Measurements from ENCODE around the gene LRRN3. TPM values are rescaled to one million over a fixed set of nuclear protein-coding genes. Genes with fewer than 3 reads are reported as not detected.

Gene LRRN3
- total RNA-seq, 1 experiment from 2014 or later = not detected

DNA sequence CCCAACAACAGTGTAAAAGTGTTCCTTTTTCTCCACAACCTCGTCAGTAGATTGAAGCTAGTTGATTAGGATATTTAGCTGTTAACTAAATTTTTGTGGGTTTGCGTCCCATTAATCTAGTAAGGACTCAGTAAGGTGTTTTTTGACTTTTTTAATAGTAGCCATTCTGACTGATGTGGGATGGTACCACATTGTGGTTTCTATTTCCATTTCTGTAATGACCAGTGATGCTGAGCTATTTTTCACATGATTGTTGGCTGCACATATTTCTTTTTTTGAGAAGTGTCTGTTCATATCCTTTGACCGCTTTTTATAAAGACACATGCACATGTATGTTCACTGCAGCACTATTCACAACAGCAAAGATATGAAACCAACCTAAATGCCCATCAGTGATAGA lies 5.6 kb upstream of the LRRN3 start:
- TF ChIP-seq, protein P1, sequence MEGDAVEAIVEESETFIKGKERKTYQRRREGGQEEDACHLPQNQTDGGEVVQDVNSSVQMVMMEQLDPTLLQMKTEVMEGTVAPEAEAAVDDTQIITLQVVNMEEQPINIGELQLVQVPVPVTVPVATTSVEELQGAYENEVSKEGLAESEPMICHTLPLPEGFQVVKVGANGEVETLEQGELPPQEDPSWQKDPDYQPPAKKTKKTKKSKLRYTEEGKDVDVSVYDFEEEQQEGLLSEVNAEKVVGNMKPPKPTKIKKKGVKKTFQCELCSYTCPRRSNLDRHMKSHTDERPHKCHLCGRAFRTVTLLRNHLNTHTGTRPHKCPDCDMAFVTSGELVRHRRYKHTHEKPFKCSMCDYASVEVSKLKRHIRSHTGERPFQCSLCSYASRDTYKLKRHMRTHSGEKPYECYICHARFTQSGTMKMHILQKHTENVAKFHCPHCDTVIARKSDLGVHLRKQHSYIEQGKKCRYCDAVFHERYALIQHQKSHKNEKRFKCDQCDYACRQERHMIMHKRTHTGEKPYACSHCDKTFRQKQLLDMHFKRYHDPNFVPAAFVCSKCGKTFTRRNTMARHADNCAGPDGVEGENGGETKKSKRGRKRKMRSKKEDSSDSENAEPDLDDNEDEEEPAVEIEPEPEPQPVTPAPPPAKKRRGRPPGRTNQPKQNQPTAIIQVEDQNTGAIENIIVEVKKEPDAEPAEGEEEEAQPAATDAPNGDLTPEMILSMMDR (conservative IDR thresholded peaks at IDR 0.05; ENCODE audit: low read depth, low read length) = no peak
- TF ChIP-seq EZH2 (IDR thresholded peaks at IDR 0.05; ENCODE audit: low read length, unreplicated experiment) (no peak), EZH2phosphoT487 (IDR thresholded peaks at IDR 0.05; ENCODE audit: borderline replicate concordance, low read length) (no peak)
- DNase-seq (no peak), ATAC-seq (no peak)
- Histone ChIP-seq H3K4me1 (ENCODE audit: insufficient read depth, low read length) (no peaks in the 10 kb centered on the region), H3F3A (ENCODE audit: low read length, unreplicated experiment) (no peaks in the 10 kb centered on the region), H4K20me1 (ENCODE audit: low read length) (no peaks in the 10 kb centered on the region), H3K27me3 (ENCODE audit: low read length) (no peaks in the 10 kb centered on the region), H3K79me2 (ENCODE audit: low read length) (no peaks in the 10 kb centered on the region), H3K9me3 (ENCODE audit: low read length) (no peaks in the 10 kb centered on the region), H3K9ac (ENCODE audit: low read length) (no peak overlapping the region), H3K36me3 (ENCODE audit: low read depth, low read length) (no peaks in the 10 kb centered on the region), H3K4me2 (ENCODE audit: low read length) (no peak overlapping the region), H3K9me2 (replicated peaks; ENCODE audit: low read length) (no peaks in the 10 kb centered on the region), H3K27ac (ENCODE audit: low read length) (no peak overlapping the region), H3K4me3 (ENCODE audit: low read length) (no peak overlapping the region), H2AFZ (ENCODE audit: low read length) (no peak overlapping the region)
- BruUV-seq (replicated peaks) = no TSS peak
- ChIA-PET CTCF (no interaction called here), POLR2A (ENCODE audit: unreplicated experiment) (no interaction called here)
- intact Hi-C loops (cut with micrococcal nuclease) = no loop called here

DNA sequence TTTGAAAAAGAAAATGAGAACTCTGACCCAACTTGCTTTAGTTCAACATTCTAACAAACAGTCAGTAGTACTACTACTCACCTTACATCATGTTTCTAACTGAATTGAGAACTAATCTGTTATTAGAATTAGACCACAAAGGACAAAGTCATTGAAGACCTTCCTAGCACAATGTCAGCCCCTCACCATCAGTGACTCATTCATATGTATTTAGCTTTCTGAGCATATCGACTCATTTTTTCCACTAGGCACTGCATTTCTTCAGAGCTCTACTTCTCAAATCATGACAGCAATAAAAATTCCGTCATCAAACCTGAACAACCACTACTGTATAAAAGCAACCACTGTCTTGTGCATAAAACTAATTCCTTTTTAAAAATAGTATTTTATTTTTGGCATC lies 4.4 kb upstream of the LRRN3 start:
- no peaks in the 10 kb centered on the region for H3K9me3 ChIP-seq (ENCODE audit: low read length)
- H4K20me1 ChIP-seq (ENCODE audit: low read length) = no peaks in the 10 kb centered on the region
- ChIA-PET POLR2A (ENCODE audit: unreplicated experiment) (interaction anchor here (0.6 to 0.7 kb wide), 2 partner anchors 298 to 474 kb away, joined by 3 to 9 read pairs; no protein-coding TSS in a partner anchor), CTCF (no interaction called here)
- no TSS peak for BruUV-seq (replicated peaks)
- TF ChIP-seq EZH2phosphoT487 (IDR thresholded peaks at IDR 0.05; ENCODE audit: borderline replicate concordance, low read length) (no peak), EZH2 (IDR thresholded peaks at IDR 0.05; ENCODE audit: low read length, unreplicated experiment) (no peak)
- TF ChIP-seq, protein P1 (conservative IDR thresholded peaks at IDR 0.05; ENCODE audit: low read depth, low read length) = no peak
- no peak overlapping the region for H2AFZ ChIP-seq (ENCODE audit: low read length)
- no peak overlapping the region for H3K4me3 ChIP-seq (ENCODE audit: low read length)
- H3K9me2 ChIP-seq (replicated peaks; ENCODE audit: low read length) = no peaks in the 10 kb centered on the region
- no peaks in the 10 kb centered on the region for H3K79me2 ChIP-seq (ENCODE audit: low read length)
- intact Hi-C loops (cut with micrococcal nuclease) = no loop called here
- DNase-seq (peak; percentile 52), ATAC-seq (no peak)
- no peak overlapping the region for H3K9ac ChIP-seq (ENCODE audit: low read length)
- H3F3A ChIP-seq (ENCODE audit: low read length, unreplicated experiment) = no peaks in the 10 kb centered on the region
- H3K27me3 ChIP-seq (ENCODE audit: low read length) = no peaks in the 10 kb centered on the region
- H3K4me1 ChIP-seq (ENCODE audit: insufficient read depth, low read length) = no peaks in the 10 kb centered on the region
- H3K4me2 ChIP-seq (ENCODE audit: low read length) = no peak overlapping the region
- no peaks in the 10 kb centered on the region for H3K36me3 ChIP-seq (ENCODE audit: low read depth, low read length)
- H3K27ac ChIP-seq (ENCODE audit: low read length) = no peak overlapping the region

DNA sequence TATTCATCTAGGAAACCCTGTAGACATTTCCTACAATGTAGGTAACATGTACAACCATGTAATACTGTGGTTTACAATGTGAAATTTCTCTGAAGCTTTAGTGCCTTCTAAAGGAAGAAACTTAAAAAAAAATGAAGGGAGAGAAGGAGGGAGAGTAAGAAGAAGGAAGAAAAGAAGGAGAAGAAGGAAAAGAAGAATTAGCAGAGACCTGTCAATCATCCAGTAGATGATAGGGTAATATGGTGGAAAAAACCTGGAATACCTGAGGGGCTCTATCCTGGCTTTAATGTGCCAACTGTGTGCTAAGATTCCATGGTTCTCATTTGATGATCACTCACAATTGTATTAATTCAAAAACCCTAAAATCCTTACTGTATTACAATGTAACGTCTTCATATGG lies 2.6 kb upstream of the LRRN3 start:
- no peaks in the 10 kb centered on the region for H3K9me2 ChIP-seq (replicated peaks; ENCODE audit: low read length)
- H3K4me1 ChIP-seq (ENCODE audit: insufficient read depth, low read length) = peaks cover 11% of the 10 kb centered on the region
- DNase-seq (no peak), ATAC-seq (no peak)
- H3K4me3 ChIP-seq (ENCODE audit: low read length) = no peak overlapping the region
- no peak for TF ChIP-seq EZH2phosphoT487 (IDR thresholded peaks at IDR 0.05; ENCODE audit: borderline replicate concordance, low read length)
- no peak for TF ChIP-seq EZH2 (IDR thresholded peaks at IDR 0.05; ENCODE audit: low read length, unreplicated experiment)
- H3K9ac ChIP-seq (ENCODE audit: low read length) = no peak overlapping the region
- ChIA-PET CTCF (no interaction called here), POLR2A (ENCODE audit: unreplicated experiment) (no interaction called here)
- H3K27ac ChIP-seq (ENCODE audit: low read length) = no peak overlapping the region
- H3K36me3 ChIP-seq (ENCODE audit: low read depth, low read length) = no peaks in the 10 kb centered on the region
- intact Hi-C loops (cut with micrococcal nuclease) = no loop called here
- no peaks in the 10 kb centered on the region for H3K9me3 ChIP-seq (ENCODE audit: low read length)
- H2AFZ ChIP-seq (ENCODE audit: low read length) = no peak overlapping the region
- H3F3A ChIP-seq (ENCODE audit: low read length, unreplicated experiment) = no peaks in the 10 kb centered on the region
- no peaks in the 10 kb centered on the region for H3K79me2 ChIP-seq (ENCODE audit: low read length)
- no peaks in the 10 kb centered on the region for H4K20me1 ChIP-seq (ENCODE audit: low read length)
- BruUV-seq (replicated peaks) = no TSS peak
- H3K4me2 ChIP-seq (ENCODE audit: low read length) = no peak overlapping the region
- no peaks in the 10 kb centered on the region for H3K27me3 ChIP-seq (ENCODE audit: low read length)

All from PC-3 (cell line).